NCI-H2171 treated with DMSO at 0.1 percent for 48 hours (cell line): ENCODE results near the gene KCND3.

Source experiments
- DNase-seq: peaks from one replicate; lab custom pipeline; 2025; lab: John Stamatoyannopoulos, UW

Gene KCND3

DNA sequence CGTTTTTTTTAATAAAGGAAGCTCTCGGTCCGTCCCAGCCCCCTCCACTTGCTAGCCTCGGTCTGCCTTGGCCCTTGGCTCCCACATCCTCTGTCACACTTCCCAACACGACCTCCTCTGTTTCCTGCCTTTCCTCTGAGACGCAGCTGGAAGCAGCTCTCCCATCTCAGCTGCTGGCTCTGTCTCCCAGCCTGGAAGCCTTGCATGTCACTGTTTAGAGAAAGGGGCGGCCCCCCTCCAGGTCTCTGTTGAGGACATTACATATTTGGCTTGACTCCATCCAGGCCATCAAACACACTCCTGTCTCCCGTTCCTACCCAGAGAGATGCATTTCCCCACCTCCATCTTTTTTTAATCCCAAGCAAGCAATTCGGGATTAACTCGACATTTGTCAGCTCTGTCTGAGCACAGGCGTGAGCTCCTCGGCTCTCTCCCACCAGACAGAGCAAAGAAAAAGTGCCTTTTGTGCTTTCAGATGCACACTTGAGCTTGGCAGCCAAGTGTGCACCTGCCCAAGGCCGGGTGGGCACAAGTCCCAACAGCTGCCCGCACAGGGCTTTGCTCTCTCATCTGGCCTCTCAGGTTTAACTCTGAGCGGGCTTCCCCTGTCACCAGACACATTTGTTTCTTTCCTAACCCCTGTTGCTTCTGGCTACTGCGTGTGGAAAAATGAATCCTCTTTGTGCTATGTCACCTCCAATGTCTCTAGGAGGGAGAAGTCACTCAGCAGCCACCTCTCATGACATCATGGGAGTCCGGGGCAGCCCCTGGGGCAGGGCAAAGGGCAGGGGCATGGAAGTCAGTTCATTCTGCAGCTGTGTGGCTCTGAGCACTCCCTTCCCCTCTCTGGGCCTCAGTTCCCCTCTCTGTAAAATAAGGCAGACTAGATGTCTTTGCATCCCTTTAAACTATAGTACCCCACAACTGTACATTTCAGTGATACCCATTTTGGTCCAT, 108.3 kb downstream of the KCND3 start:
- DNase-seq, result peak; percentile 40

DNA sequence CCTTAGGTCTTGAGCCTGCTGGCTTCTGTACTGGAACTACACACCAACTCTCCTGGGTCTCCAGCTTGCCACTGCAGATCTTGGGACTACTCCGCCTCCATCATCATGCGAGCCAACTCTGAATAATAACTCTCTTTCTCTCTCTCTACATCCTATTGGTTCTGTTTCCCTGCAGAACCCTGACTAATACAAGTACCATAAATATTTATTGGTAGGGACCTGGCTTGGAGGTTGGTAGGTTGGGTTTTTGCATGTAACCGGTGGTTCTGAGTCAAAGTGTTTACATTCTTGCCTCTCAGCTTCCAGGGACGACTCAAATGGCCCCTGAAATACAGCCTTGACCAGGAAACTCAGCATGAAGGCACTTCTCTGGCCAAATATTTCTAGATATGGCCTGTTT, 110.4 kb downstream of the KCND3 start:
- DNase-seq, result no peak

DNA sequence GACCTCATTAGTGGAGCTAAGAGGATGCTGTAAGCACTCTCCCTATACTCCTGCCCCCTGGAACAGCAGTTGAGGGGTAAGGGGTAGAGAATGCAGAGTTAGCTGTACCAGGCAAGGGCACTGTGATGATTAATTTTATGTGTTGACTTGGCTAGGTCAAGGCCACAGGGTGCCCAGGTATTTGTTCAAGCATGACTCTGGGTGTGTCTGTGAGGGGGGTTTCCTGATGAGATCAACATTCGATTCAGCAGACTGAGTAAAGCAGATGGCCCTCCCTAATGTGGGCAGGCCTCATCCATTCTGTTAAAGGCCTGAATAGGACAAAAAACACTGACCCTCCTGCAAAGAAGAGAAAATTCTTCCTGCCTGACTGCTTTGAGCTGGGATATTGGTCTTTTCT, 110.8 kb downstream of the KCND3 start:
- no peak for DNase-seq

DNA sequence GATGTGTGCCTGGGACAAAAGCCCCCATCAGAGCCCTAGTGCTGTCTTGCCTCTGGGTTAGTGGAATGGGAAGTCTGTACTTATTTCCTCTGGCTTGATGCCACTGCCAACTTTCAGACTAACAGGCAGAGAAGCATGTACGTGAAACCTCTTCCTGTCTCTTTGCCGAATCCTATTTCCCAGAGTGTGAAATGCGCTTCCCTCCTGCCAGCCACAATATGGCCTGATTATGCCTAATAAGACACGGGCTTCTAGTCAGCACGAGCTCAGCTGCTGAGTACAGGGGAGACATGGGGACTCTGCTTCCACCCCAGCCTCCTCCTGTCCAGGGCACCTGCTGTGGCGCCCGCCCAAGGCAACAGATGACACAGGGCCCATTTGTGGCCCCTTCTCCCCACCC, 111.4 kb downstream of the KCND3 start:
- peak; percentile 42 for DNase-seq

DNA sequence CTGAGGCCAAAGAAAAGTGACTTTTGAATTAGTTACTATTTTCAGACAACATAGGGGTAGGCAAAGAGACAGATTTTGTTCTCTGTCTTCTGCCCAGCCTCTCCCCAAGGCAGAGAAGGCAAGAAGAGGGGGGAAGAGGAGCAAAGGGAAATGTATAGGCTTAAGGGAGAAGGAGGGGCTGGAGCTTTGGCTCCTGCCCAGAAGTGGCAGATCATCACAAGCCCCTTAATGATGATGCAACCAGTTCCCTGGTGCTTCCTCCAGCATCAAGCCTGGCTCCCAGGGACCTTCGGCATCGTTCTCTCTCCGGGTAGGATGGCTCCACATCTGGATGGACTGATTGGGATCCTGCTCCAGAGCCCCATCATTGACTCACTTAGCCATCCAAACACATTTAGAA, 112.8 kb downstream of the KCND3 start:
- DNase-seq, result no peak

DNA sequence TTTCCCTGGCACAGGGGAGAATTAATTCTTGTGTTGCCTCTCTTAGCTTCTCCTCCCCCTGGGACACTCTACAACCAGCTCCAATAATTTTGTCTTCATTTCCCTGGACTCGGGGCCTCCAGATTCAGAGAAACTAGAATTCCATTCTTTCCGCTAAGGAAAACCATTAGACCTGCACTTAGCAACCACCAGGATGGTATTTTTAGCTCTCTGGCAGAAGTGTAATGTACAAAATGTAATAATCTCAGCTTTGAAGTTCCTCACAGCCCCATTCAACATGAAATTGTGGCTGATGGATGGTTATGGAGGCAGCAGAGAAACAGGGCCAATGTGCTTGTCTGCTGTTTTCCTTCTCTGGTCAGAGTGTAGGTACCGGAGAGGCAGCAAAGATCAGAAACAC, 113.8 kb downstream of the KCND3 start:
- DNase-seq, result no peak

DNA sequence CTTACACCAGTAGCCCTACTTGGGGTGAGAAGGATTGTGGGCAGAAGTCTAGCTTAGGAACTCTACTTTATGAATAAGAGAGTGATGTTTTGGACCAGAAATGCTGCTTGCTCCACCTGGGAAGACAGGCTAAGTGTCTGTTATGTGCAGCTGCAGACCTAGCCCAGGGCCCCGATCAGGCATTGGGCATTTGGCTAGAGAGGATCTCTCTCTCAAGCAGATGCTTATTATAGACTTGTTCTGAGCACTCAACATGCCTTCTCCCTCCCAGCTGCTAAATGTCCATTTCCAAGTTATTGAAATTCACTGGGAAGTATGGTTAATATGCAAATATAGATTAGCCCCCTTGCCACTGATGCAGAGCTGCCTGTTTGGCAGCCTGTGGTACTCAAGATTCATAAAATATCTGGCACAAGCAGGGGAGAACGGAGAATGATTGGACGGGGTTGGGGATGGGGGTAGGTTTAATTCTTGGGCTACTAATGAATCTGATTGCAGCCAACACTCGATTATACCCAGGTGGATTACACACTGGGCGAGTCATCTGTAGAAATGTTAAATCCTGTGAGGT, 115.9 kb downstream of the KCND3 start:
- DNase-seq, result no peak

DNA sequence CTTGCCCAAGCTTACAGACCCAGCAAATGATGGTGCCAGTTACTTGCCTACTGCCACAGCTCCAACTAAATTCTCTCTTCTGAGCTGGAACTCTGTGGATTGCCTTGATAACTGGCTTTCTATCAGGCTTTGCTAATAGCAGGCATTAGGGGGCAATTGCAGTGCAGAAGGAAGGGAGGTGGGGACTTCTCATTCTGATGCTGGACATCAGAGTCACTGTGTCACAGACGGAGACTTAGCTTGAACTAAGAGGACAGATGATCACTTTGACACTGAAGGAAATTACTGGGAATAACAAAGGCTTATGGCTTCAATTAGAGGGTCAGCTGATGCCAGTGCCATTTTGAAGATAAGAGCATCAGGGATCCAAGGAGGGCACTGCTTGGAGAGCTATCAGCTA, 119.3 kb downstream of the KCND3 start:
- no peak for DNase-seq

DNA sequence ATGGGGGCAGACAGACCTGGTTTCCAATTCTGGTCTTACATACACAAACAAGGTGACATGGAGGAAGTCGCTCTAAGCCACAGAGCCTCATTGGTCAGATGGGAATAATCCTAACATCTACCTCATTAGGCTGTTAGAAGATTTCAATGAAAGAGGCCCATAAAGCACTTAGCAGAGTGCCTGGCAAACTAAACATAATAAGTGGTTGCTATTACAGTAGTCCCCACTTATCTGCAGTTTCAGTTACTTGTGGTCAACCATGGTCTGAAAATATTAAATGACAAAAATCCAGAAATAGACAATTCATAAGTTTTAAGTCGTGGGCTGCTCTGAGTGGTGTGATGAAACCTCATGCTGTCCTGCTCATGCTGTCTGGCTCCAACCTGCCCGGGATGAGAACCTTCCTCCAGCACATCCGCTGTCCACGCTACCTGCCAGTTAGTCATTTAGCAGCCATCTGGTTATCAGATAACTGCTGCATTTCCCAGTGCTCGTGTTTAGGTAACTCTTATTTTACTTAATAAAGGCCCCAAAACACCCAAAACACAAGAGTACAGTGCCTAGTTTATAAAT, 121.5 kb downstream of the KCND3 start:
- no peak for DNase-seq

DNA sequence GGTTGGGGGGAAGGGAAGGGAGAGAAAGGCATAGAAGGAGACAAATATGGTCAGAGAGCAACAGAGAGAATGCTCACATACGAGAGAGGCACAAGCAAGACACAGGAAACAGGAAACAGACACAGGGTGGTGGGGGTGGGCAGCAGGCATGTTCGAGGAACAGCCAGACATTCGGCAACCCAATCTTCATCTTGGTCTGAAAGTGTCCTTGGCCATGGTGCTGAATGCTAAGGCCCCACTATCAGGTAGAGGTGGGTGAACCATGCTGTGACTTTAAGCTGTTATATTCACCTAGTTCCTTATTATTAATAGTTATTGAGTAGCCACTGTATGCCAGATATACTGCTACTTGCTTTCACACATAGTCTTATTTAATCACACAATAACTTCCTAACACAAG, 124.6 kb downstream of the KCND3 start:
- DNase-seq, result no peak

DNA sequence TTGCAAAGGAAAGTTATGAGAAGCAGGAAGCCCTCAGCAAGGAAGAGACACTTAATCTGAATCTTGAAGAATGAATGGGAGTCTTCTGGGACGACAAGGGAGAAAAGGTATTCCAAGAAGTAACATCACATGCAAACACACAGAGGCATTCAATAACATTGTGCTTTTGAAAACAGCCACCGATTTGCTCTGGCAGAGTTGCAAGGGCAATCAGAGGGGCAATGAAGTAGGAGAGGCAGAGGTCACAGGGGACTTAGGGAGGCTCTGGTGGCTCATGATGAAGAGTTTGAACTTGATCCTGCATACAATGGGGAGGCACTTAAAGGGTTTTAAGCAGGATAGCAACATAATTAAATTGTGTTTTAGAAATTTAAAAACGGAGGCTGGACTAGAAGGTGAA, 126.1 kb downstream of the KCND3 start:
- DNase-seq, result no peak

DNA sequence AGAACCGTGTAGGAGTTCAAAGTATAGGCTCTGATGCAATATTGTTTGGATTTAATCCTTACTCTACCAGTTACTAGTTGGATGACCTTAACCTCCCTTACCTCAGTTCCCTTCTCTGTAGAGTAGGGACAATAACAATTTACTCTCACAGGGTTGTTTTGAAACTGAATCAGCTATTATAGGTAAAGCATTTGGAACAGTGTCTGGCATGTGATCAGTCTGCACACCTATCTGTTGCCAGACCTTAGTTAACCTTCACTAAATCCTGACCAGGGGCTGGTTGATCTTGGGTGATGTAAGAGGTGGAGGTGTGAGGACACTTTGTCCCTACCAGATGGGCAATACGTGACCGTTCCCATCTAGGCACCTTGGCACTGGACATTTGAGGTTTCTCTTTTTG, 126.9 kb downstream of the KCND3 start:
- no peak for DNase-seq

DNA sequence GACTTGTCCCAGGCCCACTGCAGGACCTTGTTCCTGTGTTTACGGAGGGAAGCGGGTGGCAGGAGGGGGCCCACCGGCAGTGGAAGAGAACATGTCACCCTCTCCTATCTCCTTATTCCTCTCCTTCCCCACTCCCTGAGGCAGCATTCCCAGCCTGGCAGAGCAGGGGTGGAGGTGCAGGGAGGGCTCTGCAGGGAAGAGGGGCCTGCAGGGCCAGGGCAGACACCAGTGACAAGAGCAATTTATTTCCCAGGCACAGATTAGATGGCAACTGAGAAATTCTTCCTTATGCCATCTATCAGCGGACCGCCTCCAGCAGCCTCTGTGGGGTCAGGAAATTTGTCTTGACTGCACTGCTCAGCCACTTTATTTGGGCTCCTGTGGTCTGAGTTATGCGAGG, 127.9 kb downstream of the KCND3 start:
- no peak for DNase-seq

DNA sequence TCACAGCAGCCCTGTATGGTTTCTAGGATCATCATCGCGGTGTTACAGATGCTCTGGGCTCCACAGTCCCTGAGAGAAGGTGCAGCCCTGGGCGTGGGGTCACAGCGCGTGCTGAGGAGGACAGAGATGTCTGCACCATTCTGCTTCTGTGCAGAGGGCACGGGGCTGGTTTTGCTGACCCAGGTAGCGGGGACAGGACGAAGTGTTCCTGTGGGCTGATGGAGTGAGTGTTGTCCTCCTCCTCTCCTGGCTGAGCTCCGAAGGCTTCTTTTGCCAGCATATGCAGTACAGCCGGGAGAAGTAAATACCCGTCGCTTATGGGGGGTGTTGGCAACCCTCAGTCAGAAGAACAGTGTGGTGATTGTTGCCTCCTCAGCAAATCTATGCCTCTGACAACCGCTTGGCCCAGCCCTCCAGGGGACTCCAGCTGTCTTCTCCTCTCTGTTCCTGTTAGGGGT, 132.2 kb downstream of the KCND3 start:
- DNase-seq, result no peak

DNA sequence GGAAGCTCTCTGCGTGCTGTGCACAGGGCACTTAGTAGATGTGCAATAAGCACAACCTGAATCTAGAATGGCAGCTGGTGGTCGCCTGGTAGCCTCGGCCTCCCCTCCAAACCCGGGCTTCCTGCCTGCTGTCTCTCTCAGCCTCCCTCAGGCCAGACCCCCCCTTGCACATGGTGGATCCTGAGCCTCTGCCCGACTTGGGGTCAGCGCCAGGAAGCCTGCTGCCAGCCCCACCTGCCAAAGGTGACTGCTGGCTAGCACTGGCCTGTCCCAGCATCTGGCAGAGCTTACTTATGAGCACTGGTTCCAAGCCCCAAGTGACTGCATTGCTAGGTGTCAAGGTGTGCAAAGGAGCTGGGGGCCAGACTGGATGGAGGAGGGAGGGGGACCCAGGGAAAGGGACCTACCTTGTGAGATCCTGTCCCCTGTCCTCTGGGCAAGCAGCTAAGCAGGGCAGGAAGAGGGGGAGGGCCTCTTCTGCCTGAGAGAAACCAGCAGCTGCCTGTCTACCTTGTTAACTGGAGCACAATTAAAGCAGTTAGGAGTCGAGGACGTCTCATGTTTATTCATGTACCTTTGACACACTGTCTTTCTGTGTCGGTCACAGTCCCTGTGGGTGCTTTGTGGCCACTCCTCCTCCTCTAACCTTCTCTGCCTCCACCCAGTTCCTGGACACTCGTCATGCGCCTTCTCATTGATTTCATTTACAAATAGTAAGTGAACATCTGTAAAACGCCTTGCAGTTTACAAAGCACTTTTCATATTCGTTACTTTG, 132.9 kb downstream of the KCND3 start:
- DNase-seq, result peak; percentile 74

DNA sequence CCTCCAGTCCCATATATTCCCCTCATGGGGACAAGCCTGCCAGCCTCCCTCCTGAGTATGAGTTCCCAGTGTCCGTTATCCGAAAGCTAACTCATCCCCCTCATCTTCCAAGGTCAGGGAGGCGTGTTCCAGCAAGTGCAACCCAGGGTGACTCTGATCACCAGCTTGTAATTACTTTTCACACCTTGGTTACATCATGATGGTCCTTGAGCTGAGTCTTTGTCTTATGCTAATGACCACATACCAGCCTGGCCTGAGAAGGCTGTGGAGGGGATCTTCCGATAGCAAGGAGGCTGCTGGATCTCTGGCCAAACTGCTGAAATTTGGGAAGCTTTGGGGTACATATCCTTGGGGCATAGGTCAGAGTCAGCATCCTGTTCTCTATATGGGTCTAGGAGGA, 134.2 kb downstream of the KCND3 start:
- no peak for DNase-seq

DNA sequence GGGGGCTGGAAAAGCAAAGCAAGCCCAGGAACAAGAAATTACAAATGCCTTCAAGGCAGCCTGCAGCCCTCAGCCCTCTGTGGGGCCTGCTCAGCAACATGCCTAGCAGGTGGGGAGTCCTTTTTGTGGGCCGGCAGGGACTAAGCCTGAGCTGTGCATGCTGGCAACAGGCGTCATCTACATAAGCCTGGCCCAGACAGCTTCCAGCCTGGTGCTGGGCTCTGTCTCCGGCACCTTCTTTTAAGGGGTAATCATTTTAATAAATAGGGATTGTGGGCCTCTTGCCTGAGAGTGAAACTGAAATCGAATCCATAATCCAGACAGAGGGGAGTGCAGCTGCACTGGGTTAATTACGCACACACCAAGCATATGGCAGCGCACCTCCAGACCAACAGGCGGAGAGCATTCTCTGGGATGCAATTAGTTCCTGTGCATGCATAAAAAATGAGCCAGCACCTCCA, 137.2 kb downstream of the KCND3 start:
- peak; percentile 96 for DNase-seq

DNA sequence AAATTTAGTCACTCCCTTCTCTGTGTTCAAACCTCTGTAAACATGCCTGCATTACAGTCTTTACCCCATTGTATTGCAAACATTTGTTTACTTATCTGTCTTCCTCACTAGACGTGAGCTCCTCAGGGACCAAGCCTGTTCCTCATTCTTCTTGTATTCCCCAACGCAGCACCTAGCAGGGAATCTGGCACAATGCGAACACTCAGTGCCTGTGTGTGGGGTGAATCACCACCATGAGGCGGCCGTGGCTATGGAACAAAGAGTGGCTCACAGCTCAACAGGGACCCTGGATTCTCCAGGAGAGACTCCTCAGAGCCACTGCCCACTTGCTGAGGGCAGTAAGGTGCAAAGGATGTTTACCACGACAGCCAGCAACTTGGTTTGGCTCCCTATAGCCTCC, 137.9 kb downstream of the KCND3 start:
- DNase-seq, result peak; percentile 58

DNA sequence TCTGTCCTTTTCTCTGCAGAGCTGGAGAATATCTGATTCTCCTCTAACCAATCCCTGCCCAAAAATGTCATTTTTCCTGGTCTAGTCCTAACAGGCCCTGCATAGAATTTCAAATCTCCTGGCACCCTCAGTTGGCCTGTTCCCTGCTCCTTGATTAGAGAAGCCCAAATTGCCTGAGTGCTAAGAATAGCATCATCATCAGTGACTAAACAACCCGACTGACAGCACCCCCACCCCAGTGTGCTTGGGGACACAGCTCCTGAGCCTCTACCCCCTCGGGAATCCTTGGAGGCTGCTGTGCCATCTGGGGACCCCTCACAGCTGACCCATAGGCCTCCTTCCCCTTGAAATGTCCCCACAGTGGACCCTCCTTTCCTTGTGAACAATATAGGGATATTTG, 139.4 kb downstream of the KCND3 start:
- no peak for DNase-seq

DNA sequence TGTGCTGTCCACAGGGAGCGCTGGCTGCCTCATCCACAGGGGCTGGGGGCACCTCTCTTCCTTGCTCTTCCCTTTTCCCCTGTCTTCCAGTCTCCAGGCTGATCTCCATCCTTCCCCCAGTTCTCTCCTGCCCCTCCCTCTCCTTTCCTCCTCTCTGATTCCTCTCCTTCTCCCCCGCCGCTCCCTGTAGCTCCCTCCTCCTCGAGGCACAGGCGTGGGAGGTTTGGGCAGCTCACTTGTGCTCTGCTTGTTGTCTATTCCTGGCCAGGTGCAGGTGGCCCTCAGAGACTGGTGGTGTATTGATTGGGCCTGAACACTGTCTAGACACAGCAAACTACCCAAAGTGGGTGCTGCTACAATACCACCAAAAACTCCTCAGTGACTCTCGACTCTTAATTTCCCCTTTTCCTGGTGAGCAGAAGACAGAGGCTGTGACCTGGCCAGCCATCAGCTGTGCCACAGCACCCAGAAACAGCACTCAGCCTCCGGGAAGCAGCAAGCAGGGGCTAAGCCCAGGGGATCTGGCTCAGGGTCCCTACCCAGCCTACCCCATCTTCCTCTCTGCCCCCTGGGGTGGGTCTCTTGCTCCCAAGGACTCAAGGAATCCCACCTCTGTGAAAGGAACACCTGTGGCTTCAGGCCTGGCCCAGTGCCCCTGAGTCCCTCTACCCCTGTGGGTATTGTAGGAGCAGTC, 140.5 kb downstream of the KCND3 start:
- no peak for DNase-seq

DNA sequence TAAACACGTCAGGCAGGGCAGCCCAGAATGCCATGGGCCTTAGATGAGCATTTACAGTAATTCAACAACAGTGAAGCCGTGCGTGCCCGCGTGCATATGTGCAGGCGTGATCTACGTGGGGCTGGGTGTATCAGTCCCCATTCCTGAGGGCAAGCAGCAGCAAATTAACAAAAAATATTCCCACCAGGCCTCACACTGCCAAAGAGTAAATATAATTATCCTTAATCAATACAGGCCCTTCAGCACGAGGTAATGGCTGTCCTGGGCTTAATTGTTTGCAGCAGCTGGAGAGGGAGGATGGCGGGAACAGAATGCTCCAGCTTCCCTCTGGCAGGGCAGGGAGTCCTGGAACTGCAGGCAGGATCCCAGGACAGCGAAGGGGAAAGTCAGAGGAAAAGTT, 142.0 kb downstream of the KCND3 start:
- DNase-seq, result no peak

DNA sequence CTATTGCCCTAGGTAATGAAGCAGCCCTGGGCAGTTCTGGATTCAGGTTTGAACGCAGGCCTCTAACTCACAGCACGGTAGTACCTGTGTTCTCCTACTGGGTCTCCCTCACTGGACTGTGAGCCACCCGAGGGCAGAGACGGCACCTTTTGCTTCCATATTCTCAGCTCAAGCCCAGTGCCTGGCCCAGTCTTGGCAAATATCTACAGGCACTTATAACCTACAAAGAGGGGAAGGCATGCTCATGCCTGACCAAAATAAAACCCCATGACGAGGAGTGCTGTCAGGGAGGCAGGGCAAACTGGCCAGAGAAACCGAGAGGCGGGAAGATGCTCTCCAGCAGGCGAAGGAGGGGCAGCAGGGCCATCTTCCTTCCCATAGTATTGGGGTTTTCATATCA, 142.6 kb downstream of the KCND3 start:
- no peak for DNase-seq
